OCI-LY7 (cell line): ENCODE data around the gene RPS15A.
"Not testable (repeated sequence)": the region's sequence is repeated elsewhere in the genome, so short reads cannot be mapped to it uniquely, and the experiment has no call there.

Experiments used
- EZH2phosphoT487 ChIP-seq: fragments of 200-600 bp; sonication (generic); IDR thresholded peaks from 2 replicates; pipeline ENCODE4 v1.6.1; 2018; ENCODE audit warnings: low read depth, borderline replicate concordance, mild to moderate bottlenecking, mixed run types, antibody characterized with exemption, low read length, moderate library complexity, mixed read lengths
- TF ChIP-seq, protein P1 (sequence below): fragments of 200-600 bp; sonication (generic); conservative IDR thresholded peaks from 2 replicates; pipeline ENCODE4 v1.5.1; 2014; ENCODE audit warnings: mild to moderate bottlenecking, antibody characterized with exemption, low read length, moderate library complexity, mixed read lengths

GRCh38 chr16:18756639-18757038 is 33.5 kb downstream of the RPS15A start:
- TF ChIP-seq, protein P1, sequence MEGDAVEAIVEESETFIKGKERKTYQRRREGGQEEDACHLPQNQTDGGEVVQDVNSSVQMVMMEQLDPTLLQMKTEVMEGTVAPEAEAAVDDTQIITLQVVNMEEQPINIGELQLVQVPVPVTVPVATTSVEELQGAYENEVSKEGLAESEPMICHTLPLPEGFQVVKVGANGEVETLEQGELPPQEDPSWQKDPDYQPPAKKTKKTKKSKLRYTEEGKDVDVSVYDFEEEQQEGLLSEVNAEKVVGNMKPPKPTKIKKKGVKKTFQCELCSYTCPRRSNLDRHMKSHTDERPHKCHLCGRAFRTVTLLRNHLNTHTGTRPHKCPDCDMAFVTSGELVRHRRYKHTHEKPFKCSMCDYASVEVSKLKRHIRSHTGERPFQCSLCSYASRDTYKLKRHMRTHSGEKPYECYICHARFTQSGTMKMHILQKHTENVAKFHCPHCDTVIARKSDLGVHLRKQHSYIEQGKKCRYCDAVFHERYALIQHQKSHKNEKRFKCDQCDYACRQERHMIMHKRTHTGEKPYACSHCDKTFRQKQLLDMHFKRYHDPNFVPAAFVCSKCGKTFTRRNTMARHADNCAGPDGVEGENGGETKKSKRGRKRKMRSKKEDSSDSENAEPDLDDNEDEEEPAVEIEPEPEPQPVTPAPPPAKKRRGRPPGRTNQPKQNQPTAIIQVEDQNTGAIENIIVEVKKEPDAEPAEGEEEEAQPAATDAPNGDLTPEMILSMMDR, result not testable (repeated sequence)
- not testable (repeated sequence) for TF ChIP-seq EZH2phosphoT487
